ENCODE results near the gene NPLOC4. TPM values are rescaled to one million over a fixed set of nuclear protein-coding genes. Genes with fewer than 3 reads are reported as not detected.

The NPLOC4 gene
- total and polyA plus RNA-seq, 8 donors = 24.0 to 284 (median 54.8) TPM

DNA sequence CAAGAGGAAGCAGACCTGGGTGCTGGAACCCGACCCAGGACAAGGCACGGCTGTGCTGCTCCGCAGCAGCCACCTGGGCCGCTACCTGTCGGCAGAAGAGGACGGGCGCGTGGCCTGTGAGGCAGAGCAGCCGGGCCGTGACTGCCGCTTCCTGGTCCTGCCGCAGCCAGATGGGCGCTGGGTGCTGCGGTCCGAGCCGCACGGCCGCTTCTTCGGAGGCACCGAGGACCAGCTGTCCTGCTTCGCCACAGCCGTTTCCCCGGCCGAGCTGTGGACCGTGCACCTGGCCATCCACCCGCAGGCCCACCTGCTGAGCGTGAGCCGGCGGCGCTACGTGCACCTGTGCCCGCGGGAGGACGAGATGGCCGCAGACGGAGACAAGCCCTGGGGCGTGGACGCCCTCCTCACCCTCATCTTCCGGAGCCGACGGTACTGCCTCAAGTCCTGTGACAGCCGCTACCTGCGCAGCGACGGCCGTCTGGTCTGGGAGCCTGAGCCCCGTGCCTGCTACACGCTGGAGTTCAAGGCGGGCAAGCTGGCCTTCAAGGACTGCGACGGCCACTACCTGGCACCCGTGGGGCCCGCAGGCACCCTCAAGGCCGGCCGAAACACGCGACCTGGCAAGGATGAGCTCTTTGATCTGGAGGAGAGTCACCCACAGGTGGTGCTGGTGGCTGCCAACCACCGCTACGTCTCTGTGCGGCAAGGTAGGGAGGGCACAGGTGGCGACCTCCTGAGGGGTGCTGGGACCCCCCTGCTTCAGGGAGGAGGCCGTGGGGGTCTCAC lies 108.1 kb downstream of the NPLOC4 start:
- 69 to 90% (median 89%) methylated on average over 30 to 62 of the region's 62 CpGs for WGBS, 5 donors
- Histone ChIP-seq H3K4me1 (peaks cover 6 to 19% (median 15%) of the 10 kb centered on the region in 4 donors), H3K27ac (no peak overlapping the region), H3K27me3 (peaks cover 16 to 66% (median 29%) of the 10 kb centered on the region in 3 donors), H3K9me3 (no peaks in the 10 kb centered on the region), H3K4me3 (no peak overlapping the region), H3K36me3 (no peaks in the 10 kb centered on the region)
- intact Hi-C loops (cut with DNase I; ENCODE audit: low total_unique reads) = no loop called here
- no peak for TF ChIP-seq EP300 (IDR thresholded peaks at IDR 0.05)
- TF ChIP-seq POLR2AphosphoS5 (IDR thresholded peaks at IDR 0.05) = no peak
- TF ChIP-seq POLR2A (IDR thresholded peaks at IDR 0.05) = no peak
- DNase-seq = no peak

DNA sequence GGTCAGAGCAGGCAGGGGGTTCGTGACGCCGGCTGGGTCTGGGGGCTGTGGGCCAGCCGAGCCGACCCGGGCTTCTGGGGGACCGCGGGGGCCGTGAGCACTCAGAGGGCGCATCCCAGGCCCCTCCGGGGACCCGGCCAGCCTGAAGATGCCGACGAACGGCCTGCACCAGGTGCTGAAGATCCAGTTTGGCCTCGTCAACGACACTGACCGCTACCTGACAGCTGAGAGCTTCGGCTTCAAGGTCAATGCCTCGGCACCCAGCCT lies 108.6 kb downstream of the NPLOC4 start:
- 23 to 62% (median 55%) methylated on average over 3 to 20 of the region's 20 CpGs for WGBS, 5 donors
- intact Hi-C loops (cut with DNase I; ENCODE audit: low total_unique reads) = no loop called here
- Histone ChIP-seq H3K9me3 (no peaks in the 10 kb centered on the region), H3K27me3 (peaks cover 16 to 68% (median 34%) of the 10 kb centered on the region in 3 donors), H3K36me3 (no peaks in the 10 kb centered on the region), H3K27ac (no peak overlapping the region), H3K4me1 (peaks cover 6 to 24% (median 20%) of the 10 kb centered on the region in 4 donors), H3K4me3 (no peak overlapping the region)
- TF ChIP-seq, protein P1, sequence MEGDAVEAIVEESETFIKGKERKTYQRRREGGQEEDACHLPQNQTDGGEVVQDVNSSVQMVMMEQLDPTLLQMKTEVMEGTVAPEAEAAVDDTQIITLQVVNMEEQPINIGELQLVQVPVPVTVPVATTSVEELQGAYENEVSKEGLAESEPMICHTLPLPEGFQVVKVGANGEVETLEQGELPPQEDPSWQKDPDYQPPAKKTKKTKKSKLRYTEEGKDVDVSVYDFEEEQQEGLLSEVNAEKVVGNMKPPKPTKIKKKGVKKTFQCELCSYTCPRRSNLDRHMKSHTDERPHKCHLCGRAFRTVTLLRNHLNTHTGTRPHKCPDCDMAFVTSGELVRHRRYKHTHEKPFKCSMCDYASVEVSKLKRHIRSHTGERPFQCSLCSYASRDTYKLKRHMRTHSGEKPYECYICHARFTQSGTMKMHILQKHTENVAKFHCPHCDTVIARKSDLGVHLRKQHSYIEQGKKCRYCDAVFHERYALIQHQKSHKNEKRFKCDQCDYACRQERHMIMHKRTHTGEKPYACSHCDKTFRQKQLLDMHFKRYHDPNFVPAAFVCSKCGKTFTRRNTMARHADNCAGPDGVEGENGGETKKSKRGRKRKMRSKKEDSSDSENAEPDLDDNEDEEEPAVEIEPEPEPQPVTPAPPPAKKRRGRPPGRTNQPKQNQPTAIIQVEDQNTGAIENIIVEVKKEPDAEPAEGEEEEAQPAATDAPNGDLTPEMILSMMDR (IDR thresholded peaks at IDR 0.05) = no peak
- TF ChIP-seq EP300 (IDR thresholded peaks at IDR 0.05) (no peak), POLR2A (IDR thresholded peaks at IDR 0.05) (no peak), POLR2AphosphoS5 (IDR thresholded peaks at IDR 0.05) (no peak)
- DNase-seq = no peak

DNA sequence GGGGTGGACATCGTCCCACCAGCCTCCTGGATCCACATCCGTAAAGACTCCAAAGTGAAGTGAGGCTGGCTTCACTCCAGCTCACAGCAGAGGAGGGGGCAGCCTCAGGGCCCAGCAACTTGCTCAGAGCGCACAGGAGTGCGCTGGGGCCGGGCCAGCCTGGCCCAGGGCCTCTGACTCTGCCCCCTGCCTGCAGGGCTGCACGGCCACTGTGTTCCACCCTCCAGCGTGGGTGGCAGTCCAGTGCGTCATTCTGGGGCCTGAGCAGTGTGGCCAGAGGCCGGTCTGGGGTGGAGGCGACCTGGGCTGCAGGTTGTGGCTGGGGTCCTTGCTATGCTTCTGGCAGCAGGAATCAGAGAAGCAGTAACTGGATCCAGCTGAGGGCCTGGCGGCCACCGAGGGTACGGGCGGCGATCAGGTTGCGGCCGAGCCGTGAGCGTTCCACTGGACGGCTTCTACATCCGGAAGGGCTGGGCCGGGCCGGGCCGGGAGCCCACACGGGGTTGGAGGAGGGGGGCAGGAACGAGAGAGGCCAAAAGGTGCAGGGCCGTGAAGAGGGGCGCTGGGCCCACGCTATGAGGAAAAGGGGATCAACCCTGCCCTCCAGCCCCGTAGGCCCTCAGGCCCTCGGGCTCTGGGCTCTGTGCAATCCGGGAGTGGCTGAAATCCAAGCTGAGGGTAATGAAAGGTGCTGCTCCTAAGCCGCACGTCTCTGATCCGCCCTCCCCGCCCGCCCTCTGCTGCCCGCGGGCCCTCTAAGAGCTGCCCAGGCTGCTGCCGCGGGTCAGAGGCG lies 109.1 kb downstream of the NPLOC4 start, which contains the start of gene FSCN2:
Gene FSCN2, plus strand, starts transcription at position 787 of the 793 bp plus-strand sequence. CDS start 155 bp downstream, outside the sequence.
- Histone ChIP-seq H3K36me3 (no peaks in the 10 kb centered on the region), H3K27me3 (peaks cover 16 to 70% (median 39%) of the 10 kb centered on the region in 3 donors), H3K27ac (peak within 1 kb of the TSS in 1 of 5 donors; percentile 30), H3K4me1 (peaks cover 6 to 28% (median 25%) of the 10 kb centered on the region in 4 donors), H3K4me3 (peak within 1 kb of the TSS in 1 of 4 donors; percentile 21), H3K9me3 (no peaks in the 10 kb centered on the region)
- peak in 1 of 2 donors; percentile 42 for DNase-seq
- intact Hi-C loops (cut with DNase I; ENCODE audit: low total_unique reads) = no loop called here
- TF ChIP-seq POLR2A (IDR thresholded peaks at IDR 0.05) = no peak
- TF ChIP-seq, protein P1 (IDR thresholded peaks at IDR 0.05) = peak in 3 of 7 experiments; percentile 7 to 36 (median 20)
- WGBS, 5 donors = 16 to 35% (median 23%) methylated on average over 31 to 42 of the region's 42 CpGs

DNA sequence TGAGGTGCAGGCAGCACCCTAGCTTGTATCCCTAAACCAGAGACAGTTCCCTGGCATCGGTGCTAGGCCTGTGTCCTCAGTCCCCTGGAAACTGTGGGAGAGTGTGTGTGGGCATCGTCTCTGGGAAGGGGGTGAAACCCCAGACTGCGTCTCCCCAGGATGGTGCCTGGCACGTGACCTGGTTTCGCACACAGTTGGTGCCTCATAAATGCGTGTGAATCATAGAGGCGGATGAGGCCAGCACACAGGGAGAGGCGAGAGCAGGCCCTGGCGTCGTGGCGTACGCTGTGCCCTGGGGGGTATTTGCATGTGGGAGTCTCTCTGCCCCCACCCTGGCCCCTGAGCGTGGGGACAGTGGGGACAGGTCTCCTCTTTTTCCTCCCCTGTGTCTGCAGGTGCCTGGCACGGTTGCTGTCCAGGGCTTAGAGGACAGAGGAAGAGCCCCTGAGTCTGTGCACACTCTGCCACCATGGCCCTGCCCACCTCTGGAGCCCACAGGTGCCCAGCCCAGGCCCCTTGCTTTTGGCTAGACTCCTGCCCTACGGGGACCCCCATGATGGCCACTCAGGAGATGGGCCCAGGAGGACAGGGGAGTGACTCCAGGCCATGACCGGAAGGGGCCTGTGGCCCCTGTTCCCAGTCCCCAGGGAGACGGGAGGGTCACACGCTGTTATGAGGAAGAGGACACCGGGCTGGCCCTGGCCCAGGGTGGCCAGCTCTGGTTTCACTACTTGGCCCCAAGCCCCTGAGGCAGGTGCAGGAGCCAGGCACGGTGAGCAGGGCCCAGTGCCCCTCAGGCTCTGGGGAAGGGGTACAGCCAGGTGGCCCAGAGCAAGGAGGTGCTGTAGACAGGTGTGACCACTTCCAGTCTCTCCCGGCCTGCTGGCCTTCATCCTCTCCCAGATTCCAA lies 110.0 kb downstream of the NPLOC4 start:
- Histone ChIP-seq H3K9me3 (no peaks in the 10 kb centered on the region), H3K27me3 (peaks cover 16 to 73% (median 40%) of the 10 kb centered on the region in 3 donors), H3K4me3 (no peak overlapping the region), H3K27ac (peak overlapping the region in 1 of 5 donors; percentile 30), H3K4me1 (peaks cover 6 to 28% (median 25%) of the 10 kb centered on the region in 4 donors), H3K36me3 (no peaks in the 10 kb centered on the region)
- 79 to 86% (median 83%) methylated on average over 19 to 21 of the region's 21 CpGs for WGBS, 5 donors
- TF ChIP-seq POLR2AphosphoS5 (IDR thresholded peaks at IDR 0.05) (no peak), EP300 (IDR thresholded peaks at IDR 0.05) (no peak)
- TF ChIP-seq, protein P1 (IDR thresholded peaks at IDR 0.05) = no peak
- intact Hi-C loops (cut with DNase I; ENCODE audit: low total_unique reads) = no loop called here
- no peak for DNase-seq

All from stomach (tissue), 9 donors.